ENCODE measurements around the gene C13orf42.
"Not testable (repeated sequence)": the region's sequence is repeated elsewhere in the genome, so short reads cannot be mapped to it uniquely, and the experiment has no call there.

C13orf42 gene

GRCh38 chr13:51125495-51126226 lies 14.6 kb upstream of the C13orf42 start:
- no peak overlapping the region for H3K4me3 ChIP-seq
- no peak overlapping the region for H3K27ac ChIP-seq

DNA sequence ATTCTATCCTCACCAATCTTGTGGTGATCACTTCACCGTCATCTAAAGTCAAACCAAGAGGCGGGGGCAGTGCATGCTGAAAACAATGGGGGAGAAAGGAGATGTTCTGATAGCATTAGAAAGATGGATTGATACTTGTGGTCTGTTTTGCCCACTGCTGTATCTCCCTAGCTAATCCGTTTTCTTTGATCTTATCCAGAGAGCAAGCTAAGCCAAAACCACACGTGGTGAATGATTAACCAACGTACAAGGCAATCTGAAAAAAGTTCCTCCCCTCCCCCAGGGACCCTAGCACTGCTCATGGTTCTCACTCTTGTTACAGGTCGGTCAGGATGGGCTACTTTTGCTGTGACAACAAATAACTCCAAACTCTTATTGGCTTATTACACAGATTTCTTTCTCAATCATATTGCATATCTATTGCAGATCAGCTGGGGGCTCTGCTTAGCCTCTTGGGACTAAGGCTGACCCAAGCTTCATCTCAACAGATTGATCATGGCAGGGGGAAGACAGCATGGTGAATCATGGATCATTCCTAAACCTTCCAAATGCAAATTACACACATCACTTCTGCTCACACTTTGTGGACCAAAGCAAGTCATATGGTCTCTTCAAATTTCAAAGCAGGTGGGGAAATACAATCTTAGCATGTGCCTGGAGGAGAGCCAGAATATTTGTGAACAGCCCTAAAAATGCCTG lies 11.9 kb upstream of the C13orf42 start:
- H3K4me3 ChIP-seq = no peak overlapping the region
- no peak overlapping the region for H3K27ac ChIP-seq

GRCh38 chr13:51120873-51121272 lies 9.8 kb upstream of the C13orf42 start:
- H3K27ac ChIP-seq, H3K4me3 ChIP-seq: not testable (repeated sequence)

DNA sequence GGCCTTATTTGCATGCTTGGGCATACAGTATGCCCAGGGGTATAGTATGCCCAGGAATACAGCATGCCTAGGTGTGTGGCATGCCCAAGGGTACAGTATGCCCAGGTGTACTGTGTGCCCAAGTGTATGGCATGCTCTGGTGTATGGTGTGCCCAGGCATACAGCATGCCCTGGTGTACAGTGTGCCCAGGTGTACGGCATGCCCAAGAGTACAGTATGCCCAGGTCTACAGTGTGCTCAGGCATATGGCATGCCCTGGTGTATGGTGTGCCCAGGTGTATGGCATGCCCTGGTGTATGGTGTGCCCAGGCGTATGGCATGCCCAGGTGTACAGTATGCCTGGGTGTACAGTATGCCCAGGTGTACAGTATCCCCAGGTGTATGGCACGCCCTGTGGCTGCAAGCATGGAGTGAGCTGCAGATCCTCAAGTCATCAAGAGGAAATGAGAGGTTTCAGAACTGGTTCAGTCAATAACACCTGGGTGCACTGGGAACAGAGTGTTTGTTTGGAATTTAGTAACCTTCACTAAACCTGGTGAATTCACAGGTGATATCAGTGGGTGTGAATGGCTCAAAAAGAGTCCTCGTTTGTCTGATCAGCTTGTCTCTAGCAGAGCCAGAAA lies 7.8 kb upstream of the C13orf42 start:
- H3K27ac ChIP-seq = no peak overlapping the region
- no peak overlapping the region for H3K4me3 ChIP-seq

- Histone ChIP-seq H3K27ac (no peak overlapping the region), H3K4me3 (no peak overlapping the region)
Observed at GRCh38 chr13:51113969-51114368, 2.9 kb upstream of the C13orf42 start.

- Histone ChIP-seq H3K27ac (no peak overlapping the region), H3K4me3 (no peak overlapping the region)
Observed at GRCh38 chr13:51113186-51113881, 2.3 kb upstream of the C13orf42 start.

GRCh38 chr13:51112771-51113170 lies 1.7 kb upstream of the C13orf42 start:
- H3K4me3 ChIP-seq = no peak overlapping the region
- H3K27ac ChIP-seq = no peak overlapping the region

DNA sequence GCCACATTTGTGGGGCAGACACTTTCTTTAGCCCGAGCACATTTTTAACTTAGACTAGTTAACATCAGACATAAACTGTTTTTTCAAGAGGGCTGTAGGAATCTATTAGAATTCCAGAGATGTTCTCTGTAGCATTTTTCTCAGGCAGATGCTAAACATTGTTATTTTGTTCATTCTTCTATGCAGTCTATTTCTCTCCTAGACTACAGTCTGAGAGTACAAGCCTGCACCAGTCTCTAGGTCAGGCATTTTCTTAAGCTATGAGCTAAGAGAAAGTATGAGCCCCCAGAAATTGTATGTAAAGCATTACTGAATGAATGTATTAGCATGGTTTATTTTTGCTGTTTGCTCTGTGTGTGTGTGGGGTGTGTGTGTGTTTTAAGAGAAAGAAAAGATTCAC lies 923 bp upstream of the C13orf42 start:
- Histone ChIP-seq H3K27ac (no peak overlapping the region), H3K4me3 (no peak overlapping the region)

GRCh38 chr13:51107996-51108395 lies 3.1 kb downstream of the C13orf42 start:
- Histone ChIP-seq H3K4me3 (no peak overlapping the region), H3K27ac (no peak overlapping the region)

GRCh38 chr13:51105046-51105445 lies 6.0 kb downstream of the C13orf42 start:
- no peak overlapping the region for H3K27ac ChIP-seq
- no peak overlapping the region for H3K4me3 ChIP-seq

DNA sequence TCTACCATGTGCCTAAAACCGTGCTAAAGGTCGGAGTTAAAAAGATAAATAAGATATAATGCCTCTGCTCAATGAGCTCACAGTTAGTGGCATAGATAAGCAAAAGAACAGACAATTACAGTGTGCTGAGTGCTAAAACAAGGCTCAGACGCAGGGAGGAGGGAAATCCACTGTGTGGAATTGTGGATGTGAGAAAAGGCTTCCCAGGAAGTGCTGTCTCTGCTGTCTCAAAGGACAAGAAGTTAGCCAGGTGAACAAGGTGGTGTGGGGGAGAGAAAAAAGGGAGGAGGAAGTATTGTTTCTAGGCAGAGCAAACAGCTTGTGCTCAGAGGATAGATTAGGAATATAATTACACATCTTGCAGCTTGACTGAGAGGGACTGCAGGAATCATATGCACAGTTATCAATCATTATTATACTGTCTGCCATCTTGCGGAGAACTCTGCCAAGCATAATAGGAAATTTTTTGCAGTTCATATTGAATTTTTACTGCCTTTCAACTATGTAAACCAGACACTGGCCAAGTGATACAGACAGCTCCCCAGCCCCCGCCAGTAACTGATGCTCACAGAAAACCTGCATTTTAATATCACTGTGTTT lies 9.3 kb downstream of the C13orf42 start:
- Histone ChIP-seq H3K27ac (no peak overlapping the region), H3K4me3 (no peak overlapping the region)

DNA sequence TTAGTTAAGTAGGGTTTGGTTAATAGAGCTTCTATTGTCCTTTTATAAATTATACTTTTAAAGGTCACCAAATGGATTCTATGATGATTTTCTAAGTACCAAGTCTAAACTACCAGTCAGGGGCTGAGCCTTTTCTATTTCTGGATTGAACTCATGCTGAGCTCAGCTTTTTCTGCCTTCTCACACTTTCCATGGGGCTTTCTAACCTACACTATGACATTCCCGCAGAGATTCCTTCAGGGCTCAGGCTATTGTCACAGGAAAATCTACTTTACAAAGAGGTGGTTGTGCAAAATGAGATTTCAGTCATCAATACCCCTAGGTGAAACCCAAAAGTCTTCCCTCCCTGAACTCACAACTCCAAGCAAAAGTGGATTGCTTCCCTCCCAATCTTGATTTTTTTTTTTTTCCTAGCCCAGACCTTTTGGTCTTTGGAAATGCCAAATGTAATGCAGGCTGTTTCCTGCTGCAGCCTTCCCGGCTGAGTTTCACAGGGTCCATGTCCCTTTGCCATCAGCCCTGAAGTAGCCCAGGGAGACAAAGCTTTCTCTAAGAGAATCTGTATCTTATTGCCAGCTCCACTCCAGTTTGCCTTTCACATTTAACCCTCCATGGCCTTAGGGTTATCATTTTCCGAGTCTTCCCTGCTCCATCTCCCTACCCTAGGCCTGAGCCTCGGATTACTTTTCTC lies 13.6 kb downstream of the C13orf42 start:
- Histone ChIP-seq H3K4me3 (no peak overlapping the region), H3K27ac (no peak overlapping the region)

DNA sequence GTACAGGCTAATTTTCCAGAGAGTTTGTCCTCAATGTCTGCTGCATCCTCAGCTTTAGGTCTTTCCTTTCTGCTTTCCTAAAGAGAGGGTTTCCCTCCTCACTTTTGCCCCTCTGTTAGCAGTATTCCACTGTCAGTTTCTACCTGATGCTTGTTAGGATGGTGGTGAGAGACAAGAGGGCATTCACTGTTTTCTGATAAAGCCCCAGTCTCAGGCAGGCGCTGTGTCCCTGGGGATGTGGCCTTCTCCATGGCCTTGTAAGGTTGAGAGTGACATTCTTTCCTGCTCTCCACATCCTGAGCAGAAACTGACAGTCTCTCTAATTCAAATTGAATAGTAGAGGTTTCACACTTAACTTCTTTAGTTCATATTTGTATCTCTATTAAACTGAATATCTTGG lies 14.9 kb downstream of the C13orf42 start:
- no peak overlapping the region for H3K4me3 ChIP-seq

GRCh38 chr13:51093574-51093973 lies 17.5 kb downstream of the C13orf42 start:
- Histone ChIP-seq H3K27ac (no peak overlapping the region), H3K4me3 (no peak overlapping the region)

More for the DNA sequence above, 14.9 kb downstream of the C13orf42 start:
- no peak overlapping the region for H3K27ac ChIP-seq

DNA sequence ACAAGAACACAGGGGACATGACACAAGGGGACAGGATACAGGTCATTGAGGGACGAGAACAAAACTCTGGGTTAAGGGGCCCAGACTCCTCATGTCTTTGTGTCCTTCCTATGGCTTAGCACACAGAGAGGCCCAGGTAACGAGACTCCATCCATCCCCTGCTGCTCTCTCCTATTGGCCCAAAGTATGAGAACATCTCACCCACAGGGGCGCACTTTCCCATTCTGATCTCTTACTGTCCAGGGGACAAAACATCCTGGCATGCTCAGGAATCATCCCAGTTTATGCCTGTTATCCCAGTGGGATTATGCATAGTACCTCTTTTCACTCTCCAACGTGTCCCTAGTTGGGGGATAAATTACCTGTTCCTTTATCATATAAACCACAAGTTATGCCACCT lies 19.2 kb downstream of the C13orf42 start:
- Histone ChIP-seq H3K27ac (no peak overlapping the region), H3K4me3 (no peak overlapping the region)

GRCh38 chr13:51083706-51084105 lies 27.4 kb downstream of the C13orf42 start:
- no peak overlapping the region for H3K27ac ChIP-seq
- no peak overlapping the region for H3K4me3 ChIP-seq

GRCh38 chr13:51080478-51081065 lies 30.5 kb downstream of the C13orf42 start:
- not testable (repeated sequence) for H3K27ac ChIP-seq, H3K4me3 ChIP-seq

- Histone ChIP-seq H3K27ac (no peak overlapping the region), H3K4me3 (no peak overlapping the region)
Observed at GRCh38 chr13:51071493-51071892, 39.6 kb downstream of the C13orf42 start.

GRCh38 chr13:51070005-51070649 lies 40.9 kb downstream of the C13orf42 start:
- Histone ChIP-seq H3K27ac (no peak overlapping the region), H3K4me3 (no peak overlapping the region)

Measured in skin epidermis (tissue), 12 donors.